DOHH2 (cell line): ENCODE measurements around the gene CCR9.

Experiments
- H3F3A ChIP-seq: fragments of 200-600 bp; sonication (generic), shearing (Covaris generic); 2 replicates; pipeline ENCODE4 v1.6.0; 2016; ENCODE audit warnings: antibody characterized with exemption, mild to moderate bottlenecking; ENCODE audit not compliant: control insufficient read depth, insufficient read depth
- H3K27ac ChIP-seq: fragments of 200-600 bp; sonication (generic); 2 replicates; pipeline ENCODE4 v1.5.1; 2014; ENCODE audit warnings: low read depth, mild to moderate bottlenecking, low read length, moderate library complexity
- H3K27me3 ChIP-seq: fragments of 200-600 bp; sonication (generic); 2 replicates; pipeline ENCODE4 v1.6.1; 2014; ENCODE audit warnings: mild to moderate bottlenecking, low read length, mixed read lengths; ENCODE audit not compliant: control insufficient read depth
- H3K36me3 ChIP-seq: fragments of 200-600 bp; sonication (generic); 2 replicates; pipeline ENCODE4 v1.6.1; 2014; ENCODE audit warnings: mild to moderate bottlenecking, low read length, moderate library complexity, mixed read lengths; ENCODE audit not compliant: control insufficient read depth
- H3K4me1 ChIP-seq: fragments of 200-600 bp; sonication (generic); 2 replicates; pipeline ENCODE4 v1.6.1; 2014; ENCODE audit warnings: mild to moderate bottlenecking, low read length, mixed read lengths; ENCODE audit not compliant: control insufficient read depth
- H3K4me2 ChIP-seq: fragments of 200-600 bp; sonication (generic); 2 replicates; pipeline ENCODE4 v1.6.0; 2014; ENCODE audit warnings: mild to moderate bottlenecking, low read length, moderate library complexity
- H3K4me3 ChIP-seq: fragments of 200-600 bp; sonication (generic); 2 replicates; pipeline ENCODE4 v1.5.1; 2014; ENCODE audit warnings: mild to moderate bottlenecking, low read length, mixed read lengths
- H3K79me2 ChIP-seq: fragments of 200-600 bp; sonication (generic); 2 replicates; pipeline ENCODE4 v1.6.1; 2014; ENCODE audit warnings: mild to moderate bottlenecking, low read length, mixed read lengths; ENCODE audit not compliant: control insufficient read depth
- H3K9me2 ChIP-seq: fragments of 200-600 bp; sonication (generic); replicated peaks from 2 replicates; pipeline ENCODE4 v1.6.1; 2014; ENCODE audit warnings: mild to moderate bottlenecking, low read length, mixed read lengths; ENCODE audit not compliant: control insufficient read depth
- H3K9me3 ChIP-seq: fragments of 200-600 bp; sonication (generic); 2 replicates; pipeline ENCODE4 v1.6.1; 2014; ENCODE audit warnings: antibody characterized with exemption, low read length, mixed read lengths; ENCODE audit not compliant: control insufficient read depth, insufficient read depth
- H4K20me1 ChIP-seq: fragments of 200-600 bp; sonication (generic); 2 replicates; pipeline ENCODE4 v1.6.0; 2014; ENCODE audit warnings: low read depth, mild to moderate bottlenecking, antibody characterized with exemption, low read length, moderate library complexity; ENCODE audit not compliant: control insufficient read depth, insufficient read depth
- CTCF ChIP-seq: fragments of 200-600 bp; sonication (generic); IDR thresholded peaks from one replicate; pipeline ENCODE4 v1.5.1; 2014; ENCODE audit warnings: antibody characterized with exemption, mild to moderate bottlenecking, low read depth, low read length; ENCODE audit not compliant: poor library complexity, severe bottlenecking
- EZH2phosphoT487 ChIP-seq: fragments of 200-600 bp; sonication (generic); IDR thresholded peaks from 2 replicates; pipeline ENCODE4 v1.6.1; 2017; ENCODE audit warnings: borderline replicate concordance, mild to moderate bottlenecking, antibody characterized with exemption, low read length, moderate library complexity, mixed read lengths

The CCR9 gene

GRCh38 chr3:45939341-45939771 lies 53.0 kb downstream of the CCR9 start:
- H3K9me2 ChIP-seq = no peaks in the 10 kb centered on the region
- H3K79me2 ChIP-seq = no peaks in the 10 kb centered on the region
- peaks cover 23% of the 10 kb centered on the region for H3K36me3 ChIP-seq
- H3K27me3 ChIP-seq = no peaks in the 10 kb centered on the region
- H3K4me2 ChIP-seq = no peak overlapping the region
- H3K27ac ChIP-seq = no peak overlapping the region
- no peaks in the 10 kb centered on the region for H4K20me1 ChIP-seq
- no peaks in the 10 kb centered on the region for H3F3A ChIP-seq
- H3K9me3 ChIP-seq = no peaks in the 10 kb centered on the region
- no peaks in the 10 kb centered on the region for H3K4me1 ChIP-seq
- H3K4me3 ChIP-seq = no peak overlapping the region
- TF ChIP-seq CTCF (no peak), EZH2phosphoT487 (no peak)

DNA sequence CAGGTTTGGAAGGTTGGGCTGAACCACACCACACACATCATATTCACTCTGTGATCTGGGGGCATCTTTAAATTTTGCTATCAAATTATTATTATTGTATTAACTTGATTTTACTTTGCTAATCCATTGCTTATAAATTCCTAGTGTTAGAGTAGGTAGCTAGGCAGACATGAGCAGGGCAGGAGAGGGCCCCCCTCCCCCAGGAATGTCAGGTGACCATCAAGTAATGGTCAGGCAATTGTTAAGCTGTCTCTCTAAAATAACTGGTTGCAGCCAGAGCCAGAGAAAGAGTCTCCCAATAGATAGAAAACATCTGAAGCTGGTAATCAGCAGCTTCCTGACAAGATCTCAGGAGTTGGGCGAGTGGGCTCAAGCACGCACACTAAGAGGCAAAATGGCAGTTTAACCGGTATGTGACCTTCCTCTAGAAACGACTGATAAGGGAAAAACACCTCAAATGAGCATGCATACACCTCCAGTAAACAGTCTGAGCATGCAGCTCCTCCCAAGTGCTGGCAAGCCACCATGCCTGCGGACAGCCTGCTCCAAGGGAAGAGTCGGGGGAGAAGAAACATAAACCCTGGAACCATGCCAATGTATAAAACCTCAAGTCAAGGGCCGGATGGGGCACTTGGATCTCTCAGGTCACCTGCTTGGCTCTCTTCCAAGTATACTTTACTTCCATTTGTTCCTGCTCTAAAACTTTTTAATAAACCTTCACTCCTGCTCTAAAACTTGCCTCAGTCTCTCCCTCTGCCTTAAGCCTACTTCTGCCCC lies 53.8 kb downstream of the CCR9 start:
- no peak overlapping the region for H3K4me2 ChIP-seq
- H3K36me3 ChIP-seq = peaks cover 15% of the 10 kb centered on the region
- no peak overlapping the region for H3K4me3 ChIP-seq
- H3K9me3 ChIP-seq = no peaks in the 10 kb centered on the region
- no peaks in the 10 kb centered on the region for H3K9me2 ChIP-seq
- H3K79me2 ChIP-seq = no peaks in the 10 kb centered on the region
- H3F3A ChIP-seq = no peaks in the 10 kb centered on the region
- no peak overlapping the region for H3K27ac ChIP-seq
- H4K20me1 ChIP-seq = no peaks in the 10 kb centered on the region
- no peaks in the 10 kb centered on the region for H3K4me1 ChIP-seq
- TF ChIP-seq CTCF (no peak), EZH2phosphoT487 (no peak)
- H3K27me3 ChIP-seq = no peaks in the 10 kb centered on the region

DNA sequence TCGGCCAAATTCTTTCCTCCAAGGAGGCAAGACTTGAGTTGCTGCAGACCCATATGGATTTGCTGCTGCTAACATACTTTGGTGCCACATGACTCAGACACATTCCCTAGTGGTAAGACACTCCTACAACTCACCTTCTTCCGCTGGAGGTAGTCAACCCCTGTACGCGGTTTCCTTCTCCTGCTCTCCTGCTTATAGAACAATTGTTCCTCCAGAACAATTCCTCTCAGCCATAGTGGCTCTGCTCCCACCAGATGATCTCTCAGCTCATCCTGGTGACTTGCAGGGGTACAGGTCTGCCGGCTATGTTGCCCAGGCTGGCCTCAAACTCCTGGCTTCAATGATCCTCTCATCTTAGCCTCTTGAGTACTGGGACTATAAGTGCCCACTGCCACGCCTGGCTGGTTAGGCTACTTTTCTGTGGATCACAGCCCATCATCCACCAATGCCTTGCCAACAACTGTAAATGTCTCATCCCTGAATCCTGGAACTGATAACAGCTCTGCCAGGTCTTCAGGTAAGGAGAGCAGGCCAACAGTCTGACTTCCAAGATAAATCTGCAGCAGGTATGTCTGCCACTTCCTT lies 54.5 kb downstream of the CCR9 start:
- no peaks in the 10 kb centered on the region for H3K9me3 ChIP-seq
- H3K4me2 ChIP-seq = no peak overlapping the region
- H3K27ac ChIP-seq = no peak overlapping the region
- no peaks in the 10 kb centered on the region for H3K4me1 ChIP-seq
- H3K27me3 ChIP-seq = no peaks in the 10 kb centered on the region
- no peak overlapping the region for H3K4me3 ChIP-seq
- no peaks in the 10 kb centered on the region for H3K79me2 ChIP-seq
- no peaks in the 10 kb centered on the region for H4K20me1 ChIP-seq
- no peaks in the 10 kb centered on the region for H3K9me2 ChIP-seq
- TF ChIP-seq CTCF (no peak), EZH2phosphoT487 (no peak)
- H3K36me3 ChIP-seq = peaks cover 9% of the 10 kb centered on the region
- no peaks in the 10 kb centered on the region for H3F3A ChIP-seq
